CD4-positive, alpha-beta T cell treated with Interleukin-4 for 1 hour (primary cell): ENCODE data around the gene INSYN2B.

ENCODE experiments used
- DNase-seq, 2 donors: peaks; one replicate each; pipeline ENCODE4 v3.0.0-alpha.2; 2020 to 2022

INSYN2B gene

GRCh38 chr5:169881702-169882303 is 98.5 kb downstream of the INSYN2B start:
- DNase-seq: no peak

- DNase-seq: no peak
Observed at GRCh38 chr5:169880785-169881184, 99.5 kb downstream of the INSYN2B start.

- no peak for DNase-seq
Observed at GRCh38 chr5:169880012-169880663, 100.2 kb downstream of the INSYN2B start.

GRCh38 chr5:169876386-169876785 is 103.9 kb downstream of the INSYN2B start:
- no peak for DNase-seq

- DNase-seq: no peak
Observed at GRCh38 chr5:169875731-169876130, 104.6 kb downstream of the INSYN2B start.

- DNase-seq: no peak
Observed at GRCh38 chr5:169875091-169875728, 105.1 kb downstream of the INSYN2B start.

GRCh38 chr5:169874621-169875020 is 105.7 kb downstream of the INSYN2B start:
- no peak for DNase-seq

- no peak for DNase-seq
Observed at GRCh38 chr5:169873642-169874041, 106.7 kb downstream of the INSYN2B start.

GRCh38 chr5:169871826-169872490 is 108.3 kb downstream of the INSYN2B start:
- no peak for DNase-seq

- DNase-seq: no peak
Observed at GRCh38 chr5:169870211-169870610, 110.1 kb downstream of the INSYN2B start.

GRCh38 chr5:169869066-169869465 is 111.2 kb downstream of the INSYN2B start:
- no peak for DNase-seq

GRCh38 chr5:169867347-169867746 is 112.9 kb downstream of the INSYN2B start:
- DNase-seq: no peak

- no peak for DNase-seq
Observed at GRCh38 chr5:169864483-169864882, 115.8 kb downstream of the INSYN2B start.

- no peak for DNase-seq
Observed at GRCh38 chr5:169862391-169862811, 117.9 kb downstream of the INSYN2B start.

- DNase-seq: no peak
Observed at GRCh38 chr5:169861934-169862333, 118.4 kb downstream of the INSYN2B start.

GRCh38 chr5:169861433-169861832 is 118.9 kb downstream of the INSYN2B start:
- DNase-seq: no peak

GRCh38 chr5:169860585-169860984 is 119.7 kb downstream of the INSYN2B start:
- no peak for DNase-seq

GRCh38 chr5:169856571-169856970 is 123.7 kb downstream of the INSYN2B start:
- no peak for DNase-seq

GRCh38 chr5:169851321-169851850 is 128.9 kb downstream of the INSYN2B start:
- no peak for DNase-seq

GRCh38 chr5:169850409-169850808 is 129.9 kb downstream of the INSYN2B start:
- no peak for DNase-seq

- no peak for DNase-seq
Observed at GRCh38 chr5:169848792-169849191, 131.5 kb downstream of the INSYN2B start.

GRCh38 chr5:169848271-169848670 is 132.0 kb downstream of the INSYN2B start:
- DNase-seq: no peak

- no peak for DNase-seq
Observed at GRCh38 chr5:169847519-169847918, 132.8 kb downstream of the INSYN2B start.

GRCh38 chr5:169842699-169843098 is 137.6 kb downstream of the INSYN2B start:
- no peak for DNase-seq
